ENCODE data around the gene NXN. TPM values are rescaled to one million over a fixed set of nuclear protein-coding genes. Genes with fewer than 3 reads are reported as not detected.
A peak's percentile ranks its signal among the peaks of the same experiment; 100 is the strongest.
"Not testable (repeated sequence)": the region's sequence is repeated elsewhere in the genome, so short reads cannot be mapped to it uniquely, and the experiment has no call there.

NXN gene
- total RNA-seq, 1 experiment from 2014 or later: 45.9 TPM

DNA sequence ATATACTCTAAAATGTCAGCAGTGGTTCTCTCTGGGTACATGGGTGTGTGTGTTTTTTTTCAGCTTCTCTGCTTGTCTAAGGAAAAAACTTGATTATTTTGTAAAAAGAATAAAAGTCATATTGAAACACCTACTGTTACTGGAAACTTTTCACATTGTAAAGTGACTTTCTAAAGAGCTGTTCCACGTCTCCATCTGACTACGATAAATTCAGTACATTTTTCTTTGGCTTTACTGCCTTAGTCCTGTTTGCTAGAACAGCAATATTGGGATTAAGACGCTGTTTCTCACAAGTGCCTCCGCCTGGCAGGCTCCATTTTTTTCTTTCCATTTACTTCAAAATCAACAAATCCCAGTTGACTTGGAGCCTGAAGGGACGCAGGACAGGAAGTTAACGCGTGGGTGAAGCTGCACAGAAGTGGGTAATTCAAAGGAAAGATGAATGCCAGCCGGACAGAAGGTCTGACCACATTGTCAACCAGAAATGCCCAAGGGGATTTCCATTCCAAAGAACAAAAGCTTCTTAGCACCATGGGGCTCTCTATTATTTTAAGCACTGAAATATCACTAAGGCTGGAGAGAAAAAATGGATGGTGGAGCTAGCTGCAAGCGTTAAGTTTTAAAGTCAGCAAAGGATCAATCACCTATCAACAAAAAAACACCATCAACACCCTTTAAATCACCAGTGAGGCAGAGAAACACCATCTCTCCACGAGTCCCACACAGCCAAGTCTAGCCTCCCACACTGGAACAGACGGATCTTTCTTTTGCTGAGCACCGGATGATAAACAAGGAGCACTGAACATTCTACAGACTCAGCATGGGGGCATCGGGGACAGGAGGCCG is 205.9 kb downstream of the NXN start:
- DNase-seq (ENCODE audit: low read depth): no peak

DNA sequence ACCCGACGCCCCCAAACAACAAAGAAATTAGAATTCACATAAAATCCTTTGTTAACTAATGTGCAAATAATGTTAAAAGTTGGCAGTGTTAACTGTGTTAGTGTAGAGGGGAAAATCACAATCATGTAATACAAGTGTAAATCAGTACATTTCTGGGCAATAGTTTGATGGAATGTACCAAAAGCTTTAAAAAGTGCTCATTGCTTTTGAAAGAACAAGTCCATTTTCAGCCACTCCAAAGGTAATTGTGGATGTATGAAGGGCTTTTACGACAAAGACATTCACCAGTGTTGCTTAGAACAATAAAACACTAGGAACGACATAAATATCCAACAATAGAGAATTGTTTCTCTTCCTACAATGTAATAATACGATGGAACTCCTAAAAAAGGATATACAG is 206.6 kb downstream of the NXN start:
- DNase-seq (ENCODE audit: low read depth): no peak

DNA sequence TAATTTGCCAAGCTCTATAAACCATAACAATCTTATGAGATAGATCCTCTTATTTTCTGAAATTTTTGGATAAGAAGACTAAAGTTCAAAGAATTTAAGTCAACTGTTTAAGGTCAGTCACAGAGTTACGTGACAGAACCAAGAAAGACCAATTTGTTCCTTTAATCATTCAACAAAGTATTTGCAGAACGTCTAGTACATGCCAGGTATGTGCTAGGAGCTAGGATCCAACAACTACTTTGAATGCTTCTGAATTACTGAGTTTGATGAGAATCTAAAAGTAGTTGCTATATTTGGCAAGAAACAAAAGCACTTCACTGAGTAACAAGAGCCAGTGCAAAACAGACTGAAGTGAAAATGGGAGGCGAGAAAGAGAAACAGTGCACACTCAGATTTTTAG is 212.5 kb downstream of the NXN start:
- DNase-seq (ENCODE audit: low read depth): no peak

DNA sequence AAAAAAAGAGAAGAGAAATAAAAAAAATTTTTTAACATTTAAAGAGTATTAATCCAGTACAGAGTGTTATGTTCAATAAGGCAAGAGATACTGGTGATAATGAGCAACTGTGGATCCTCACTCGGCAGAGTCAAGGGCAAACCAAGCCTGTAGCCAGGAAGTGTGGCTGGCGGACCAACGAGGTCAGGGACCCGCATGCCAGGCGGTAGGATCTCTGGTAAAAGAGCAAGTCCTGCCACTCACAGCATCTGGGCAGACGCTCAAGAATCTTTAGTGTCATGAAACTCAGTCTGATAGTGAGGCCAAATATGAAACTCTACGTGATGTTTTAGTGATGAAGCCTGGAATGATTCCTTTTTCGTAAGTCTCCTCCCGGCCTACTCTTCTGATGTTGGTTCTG is 219.2 kb downstream of the NXN start:
- no peak for DNase-seq (ENCODE audit: low read depth)

DNA sequence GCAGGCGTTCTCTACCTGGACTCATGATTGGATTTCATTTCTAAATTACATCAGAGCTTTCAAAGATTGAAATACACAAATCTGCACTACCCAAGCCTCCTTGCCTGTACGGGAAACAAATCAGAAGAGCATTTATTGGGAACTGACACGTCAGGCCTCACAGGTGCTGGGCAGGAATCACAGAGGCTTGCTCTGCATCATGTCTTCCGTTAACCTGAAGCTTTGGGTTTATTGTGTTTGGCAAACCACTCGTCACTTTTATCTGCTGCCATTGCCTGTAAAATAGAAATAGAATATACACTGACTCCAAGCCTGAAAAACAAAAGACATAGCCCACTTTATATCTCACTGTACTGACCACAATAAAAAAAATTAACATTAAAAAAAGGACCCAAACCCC is 219.6 kb downstream of the NXN start:
- no peak for DNase-seq (ENCODE audit: low read depth)

DNA sequence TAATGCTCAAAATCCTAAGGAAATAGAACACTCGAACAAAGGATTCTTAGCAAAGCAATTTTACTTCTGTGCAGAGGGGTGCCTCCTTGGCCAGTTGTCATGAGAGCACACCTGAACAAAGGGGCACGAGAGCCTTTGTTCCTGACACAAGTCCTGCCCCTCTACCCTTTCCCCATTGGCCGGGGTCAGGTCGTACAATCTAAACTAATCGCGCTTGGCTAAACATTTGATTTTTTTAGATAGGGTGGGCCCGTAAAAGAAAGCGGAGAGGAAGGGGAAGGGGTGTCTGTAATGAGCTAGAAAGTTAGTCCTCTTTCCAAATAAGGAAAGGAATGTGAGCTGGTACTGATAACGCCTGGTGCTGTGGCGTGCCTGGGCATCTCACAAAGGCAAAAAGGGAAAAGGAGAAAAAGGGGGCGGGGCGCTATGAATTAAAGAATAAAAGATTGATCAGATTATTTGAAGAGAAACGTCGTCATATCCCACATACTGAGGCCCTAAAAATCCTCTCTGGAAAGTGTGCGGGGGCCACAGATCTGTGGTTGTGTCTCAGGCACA is 223.5 kb downstream of the NXN start:
- DNase-seq (ENCODE audit: low read depth): not testable (repeated sequence)

DNA sequence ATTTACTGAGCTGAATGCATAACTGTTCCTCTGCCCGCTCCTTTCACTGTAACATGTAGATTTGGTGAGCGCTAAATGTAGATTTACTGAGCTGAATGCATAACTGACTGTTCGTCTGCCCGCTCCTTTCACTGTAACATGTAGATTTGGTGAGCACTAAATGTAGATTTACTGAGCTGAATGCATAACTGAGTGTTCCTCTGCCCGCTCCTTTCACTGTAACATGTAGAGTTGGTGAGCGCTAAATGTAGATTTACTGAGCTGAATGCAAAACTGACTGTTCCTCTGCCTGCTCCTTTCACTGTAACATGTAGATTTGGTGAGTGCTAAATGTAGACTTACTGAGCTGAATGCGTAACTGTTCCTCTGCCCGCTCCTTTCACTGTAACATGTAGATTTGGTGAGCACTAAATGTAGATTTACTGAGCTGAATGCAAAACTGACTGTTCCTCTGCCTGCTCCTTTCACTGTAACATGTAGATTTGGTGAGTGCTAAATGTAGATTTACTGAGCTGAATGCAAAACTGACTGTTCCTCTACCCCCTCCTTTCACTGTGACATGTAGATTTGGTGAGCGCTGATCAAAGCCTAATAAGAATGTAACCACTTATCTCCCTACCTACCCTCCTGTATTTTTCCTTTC is 224.1 kb downstream of the NXN start:
- not testable (repeated sequence) for DNase-seq (ENCODE audit: low read depth)

DNA sequence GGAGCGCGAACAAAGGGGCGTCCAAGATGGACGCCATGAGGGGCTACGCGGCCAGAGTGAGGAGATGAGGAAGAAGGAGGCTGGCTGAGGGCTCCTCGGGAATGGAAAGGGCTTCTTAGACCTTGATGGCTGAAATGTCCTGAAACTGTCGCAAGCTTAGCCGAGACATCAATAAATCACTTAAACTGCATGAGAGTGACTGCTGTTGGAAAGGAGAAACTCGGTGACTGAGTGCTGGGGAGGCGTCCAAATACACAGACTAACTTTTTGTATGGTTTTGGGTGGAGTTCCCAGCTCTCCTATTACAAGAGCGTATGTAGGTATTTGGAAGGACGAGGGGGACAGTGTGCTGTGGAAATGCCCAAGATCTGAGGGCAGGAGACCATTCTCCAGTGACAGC is 226.2 kb downstream of the NXN start:
- DNase-seq (ENCODE audit: low read depth): no peak

DNA sequence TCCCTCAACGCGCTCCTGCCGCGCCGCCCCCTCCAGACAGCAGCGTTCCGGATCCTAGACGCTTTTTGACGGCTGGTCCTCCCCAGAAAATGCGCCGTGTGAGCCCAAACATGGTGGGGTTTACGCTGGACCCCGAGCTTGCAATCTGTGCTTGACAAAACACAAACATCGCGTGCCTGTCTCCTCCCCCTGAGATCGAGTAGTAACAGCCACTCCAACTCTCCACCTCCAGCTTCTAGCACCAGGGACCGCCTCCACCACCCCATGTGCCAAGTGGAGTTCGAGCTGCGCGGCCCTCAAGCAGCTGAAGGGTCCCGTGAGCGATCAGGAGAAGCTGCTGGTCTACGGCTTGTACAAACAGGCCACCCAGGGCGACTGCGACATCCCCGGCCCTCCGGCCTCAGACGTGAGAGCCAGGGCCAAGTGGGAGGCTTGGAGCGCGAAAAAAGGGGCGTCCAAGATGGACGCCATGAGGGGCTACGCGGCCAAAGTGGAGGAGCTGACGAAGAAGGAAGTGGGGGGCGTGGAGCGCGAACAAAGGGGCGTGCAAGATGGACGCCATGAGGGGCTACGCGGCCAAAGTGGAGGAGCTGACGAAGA is 226.9 kb downstream of the NXN start:
- DNase-seq (ENCODE audit: low read depth): peak; percentile 58

DNA sequence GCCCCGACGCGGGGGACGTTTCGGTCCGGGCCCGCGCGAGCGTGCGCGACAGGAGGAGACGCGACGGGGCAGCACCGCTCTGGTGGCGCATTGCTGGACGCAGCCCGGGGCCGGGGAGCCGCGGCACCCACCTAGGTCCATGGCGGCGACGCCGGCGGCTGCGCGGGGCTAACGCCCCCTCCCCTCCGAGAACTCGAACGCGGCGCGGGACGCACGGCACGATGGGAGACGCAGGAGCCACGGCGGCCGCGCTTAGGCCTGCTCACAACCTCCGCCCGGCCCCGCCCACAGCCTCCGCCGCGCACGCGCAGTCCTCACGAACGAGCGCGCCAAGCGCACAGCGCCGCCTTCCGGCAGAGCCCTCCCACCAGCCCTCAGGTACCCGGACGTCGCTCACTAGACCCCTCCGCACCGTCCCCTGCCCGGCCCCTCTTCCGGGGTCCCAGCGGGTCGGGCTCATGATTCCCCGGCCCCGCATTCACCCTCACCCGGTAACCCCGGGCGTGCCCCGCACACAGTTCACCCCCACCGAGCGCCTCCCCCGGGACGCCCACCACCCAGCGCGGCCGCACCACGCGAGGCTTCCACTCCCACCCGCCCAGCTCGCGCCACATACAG is 227.5 kb downstream of the NXN start, which contains the start of gene GEMIN4:
Gene GEMIN4 (minus strand): TSS at position 263 of the 618 bp plus-strand sequence. CDS start 122 bp downstream, at position 141.
- DNase-seq (ENCODE audit: low read depth): peak; percentile 96

DNA sequence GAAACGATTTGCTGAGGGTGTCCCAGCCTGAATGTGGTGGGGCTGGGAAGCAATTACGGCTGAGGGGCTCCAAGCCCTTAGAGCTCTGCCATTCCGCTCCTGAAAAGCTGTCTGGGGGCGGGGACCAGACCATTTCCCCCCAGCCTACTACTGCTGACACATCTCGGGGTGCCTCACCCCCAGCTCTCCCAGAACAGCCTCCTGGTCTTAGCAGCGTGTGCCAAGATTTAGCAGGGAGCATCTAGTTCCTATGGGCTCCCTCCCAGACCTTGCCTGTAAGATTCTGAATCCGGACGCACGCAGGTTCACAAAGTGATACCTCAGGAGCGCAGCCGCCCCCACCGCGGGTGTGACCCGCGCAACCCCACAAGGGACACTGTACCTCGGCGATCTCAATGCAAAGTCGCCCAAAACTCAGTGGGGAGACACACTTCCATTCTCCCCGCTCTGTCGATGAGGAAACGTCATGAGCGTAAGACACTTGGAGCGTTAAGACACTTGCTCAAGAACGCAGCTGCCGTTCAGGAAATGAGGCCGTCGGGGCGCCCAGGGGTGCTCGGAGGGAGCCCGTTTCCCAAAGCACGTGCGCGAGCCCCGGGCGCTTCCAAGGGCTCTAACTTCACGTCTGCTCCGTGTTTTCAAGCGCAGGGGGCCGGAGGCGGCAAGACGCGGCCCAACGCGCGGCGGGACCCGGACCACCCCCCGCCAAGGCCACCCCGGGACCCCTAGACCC is 228.1 kb downstream of the NXN start:
- DNase-seq (ENCODE audit: low read depth): peak; percentile 65

DNA sequence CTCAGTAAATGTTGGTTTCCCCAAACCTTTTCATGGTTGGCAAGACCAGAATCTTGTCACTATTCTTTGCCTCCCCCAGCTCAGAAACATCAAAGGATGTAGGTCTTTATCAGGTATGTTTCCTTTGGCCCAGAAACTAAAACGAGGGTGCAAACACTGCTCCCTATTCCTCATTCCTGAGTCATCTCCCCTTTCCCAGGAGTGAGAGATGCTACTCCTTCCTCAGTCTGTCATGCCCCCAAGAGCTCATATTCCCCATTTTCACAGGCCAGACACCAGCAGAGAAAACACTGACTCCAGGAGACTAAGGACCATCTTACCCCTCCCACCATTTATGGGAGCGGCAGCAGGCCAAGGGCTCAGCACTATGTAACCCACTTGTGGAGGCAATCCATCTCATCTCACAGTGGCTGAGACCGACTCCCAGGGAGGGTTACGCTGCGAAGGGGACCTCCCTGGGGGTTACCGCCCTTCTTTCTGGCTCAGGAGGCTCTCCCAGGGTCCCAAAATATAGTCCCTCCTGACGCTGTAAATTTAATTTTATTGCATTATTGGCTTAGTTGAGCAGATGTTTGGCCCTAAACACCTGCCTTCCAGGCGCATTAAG is 229.0 kb downstream of the NXN start:
- DNase-seq (ENCODE audit: low read depth): no peak

DNA sequence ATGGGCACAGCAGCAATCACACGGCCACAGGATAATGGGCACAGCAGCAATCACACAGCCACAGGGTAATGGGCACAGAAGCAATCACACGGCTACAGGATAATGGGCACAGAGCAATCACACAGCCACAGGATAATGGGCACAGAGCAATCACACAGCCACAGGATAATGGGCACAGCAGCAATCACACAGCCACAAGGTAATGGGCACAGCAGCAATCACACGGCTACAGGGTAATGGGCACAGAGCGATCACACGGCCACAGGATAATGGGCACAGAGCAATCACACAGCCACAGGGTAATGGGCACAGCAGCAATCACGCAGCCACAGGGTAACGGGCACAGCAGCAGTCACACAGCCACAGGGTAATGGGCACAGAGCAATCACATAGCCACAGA is 230.2 kb downstream of the NXN start:
- not testable (repeated sequence) for DNase-seq (ENCODE audit: low read depth)

Other genes starting within 250 kb of the NXN start
- 18.7 and 21.0 TPM in 2 replicates for gene TLCD3A, start 247.2 kb downstream of the NXN start, total RNA-seq (2014; rRNA removed; shearing (Covaris generic))
- 10.7 and 14.3 TPM in 2 replicates for gene GEMIN4, start 227.5 kb downstream of the NXN start, total RNA-seq (2014; rRNA removed; shearing (Covaris generic))
- 81.6 and 96.4 TPM in 2 replicates for gene GLOD4, start 197.5 kb downstream of the NXN start, total RNA-seq (2014; rRNA removed; shearing (Covaris generic))
- gene MRM3, start 197.4 kb downstream of the NXN start, total RNA-seq (2014; rRNA removed; shearing (Covaris generic)): 31.9 and 35.0 TPM in 2 replicates
- 36.0 and 37.4 TPM in 2 replicates for gene TIMM22, start 17.4 kb upstream of the NXN start, total RNA-seq (2014; rRNA removed; shearing (Covaris generic))
- gene ABR, start 200.2 kb upstream of the NXN start, total RNA-seq (2014; rRNA removed; shearing (Covaris generic)): 40.1 and 57.4 TPM in 2 replicates

Measured in Daoy (cell line).